ENCODE results near the gene PGM3.
A peak's percentile ranks its signal among the peaks of the same experiment; 100 is the strongest.

The PGM3 gene

GRCh38 chr6:83218646-83219045, 25.6 kb upstream of the PGM3 start:
- CTCF ChIA-PET: interaction anchor here (0.6 kb wide), 1 partner anchor 607 kb away, joined by 4 read pairs; no protein-coding TSS in a partner anchor
- DNase-seq (ENCODE audit: low spot score): no peak
- TF ChIP-seq, protein P1, sequence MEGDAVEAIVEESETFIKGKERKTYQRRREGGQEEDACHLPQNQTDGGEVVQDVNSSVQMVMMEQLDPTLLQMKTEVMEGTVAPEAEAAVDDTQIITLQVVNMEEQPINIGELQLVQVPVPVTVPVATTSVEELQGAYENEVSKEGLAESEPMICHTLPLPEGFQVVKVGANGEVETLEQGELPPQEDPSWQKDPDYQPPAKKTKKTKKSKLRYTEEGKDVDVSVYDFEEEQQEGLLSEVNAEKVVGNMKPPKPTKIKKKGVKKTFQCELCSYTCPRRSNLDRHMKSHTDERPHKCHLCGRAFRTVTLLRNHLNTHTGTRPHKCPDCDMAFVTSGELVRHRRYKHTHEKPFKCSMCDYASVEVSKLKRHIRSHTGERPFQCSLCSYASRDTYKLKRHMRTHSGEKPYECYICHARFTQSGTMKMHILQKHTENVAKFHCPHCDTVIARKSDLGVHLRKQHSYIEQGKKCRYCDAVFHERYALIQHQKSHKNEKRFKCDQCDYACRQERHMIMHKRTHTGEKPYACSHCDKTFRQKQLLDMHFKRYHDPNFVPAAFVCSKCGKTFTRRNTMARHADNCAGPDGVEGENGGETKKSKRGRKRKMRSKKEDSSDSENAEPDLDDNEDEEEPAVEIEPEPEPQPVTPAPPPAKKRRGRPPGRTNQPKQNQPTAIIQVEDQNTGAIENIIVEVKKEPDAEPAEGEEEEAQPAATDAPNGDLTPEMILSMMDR (conservative IDR thresholded peaks at IDR 0.05; ENCODE audit: low read depth): no peak
- POLR2A ChIA-PET (ENCODE audit: low non-redundant PET): no interaction called here
- no peak overlapping the region for H3K27ac ChIP-seq

- no peak overlapping the region for H3K27ac ChIP-seq
- ChIA-PET POLR2A (ENCODE audit: low non-redundant PET) (no interaction called here), CTCF (interaction anchor here (2.2 to 3.3 kb wide), 2 partner anchors 150 to 297 kb away, joined by 17 to 32 read pairs; partner anchors contain the start of genes DOP1A, PRSS35 and UBE3D)
- DNase-seq (ENCODE audit: low spot score): no peak
- TF ChIP-seq, protein P1 (conservative IDR thresholded peaks at IDR 0.05; ENCODE audit: low read depth): no peak
Observed at GRCh38 chr6:83216806-83217205, 23.7 kb upstream of the PGM3 start.

DNA sequence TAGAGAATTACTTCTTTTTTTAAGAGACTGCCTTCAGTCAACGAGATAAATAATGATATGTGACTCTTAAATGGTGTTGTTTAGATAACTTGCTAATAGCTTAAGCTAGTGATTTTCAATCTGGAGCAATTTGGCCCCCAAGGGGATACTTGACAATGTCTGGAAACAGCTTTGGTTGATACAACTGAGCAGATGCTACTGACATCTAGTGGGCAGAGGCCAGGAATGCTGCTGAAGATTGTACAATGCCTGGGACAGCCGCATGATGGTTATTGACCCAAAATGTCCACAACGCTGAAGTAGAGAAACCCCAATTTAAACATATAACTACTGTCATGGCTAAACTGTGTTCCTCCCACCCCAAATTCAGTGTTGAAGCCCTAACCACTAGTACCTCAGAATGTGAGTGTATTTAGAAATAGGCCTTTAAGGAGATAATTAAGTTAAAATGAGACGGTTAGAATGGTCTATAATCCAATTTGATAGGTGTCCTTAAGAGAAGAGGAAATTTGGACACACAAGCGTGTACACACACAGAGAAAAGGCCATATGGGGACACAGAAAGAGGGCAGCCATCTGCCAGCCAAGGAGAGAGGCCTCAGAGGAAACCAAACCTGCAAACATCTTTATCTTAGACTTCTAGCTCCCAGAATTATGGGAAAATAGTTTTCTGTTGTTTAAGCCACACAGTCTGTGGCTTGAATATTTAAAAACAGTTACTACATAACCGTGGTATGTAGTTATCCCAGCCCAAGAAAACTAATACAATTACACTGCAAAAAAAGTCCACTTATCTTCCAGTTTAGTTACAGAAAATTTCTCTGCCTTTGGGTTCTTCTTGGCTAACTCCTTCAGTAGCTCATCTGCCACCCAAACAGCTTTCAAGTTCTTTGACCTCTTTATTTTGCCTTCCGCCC, 22.3 kb upstream of the PGM3 start:
- ChIA-PET CTCF (interaction anchor here (0.6 to 3.3 kb wide), 15 partner anchors 11 to 738 kb away, joined by 3 to 32 read pairs (median 3); partner anchors contain the start of genes DOP1A, PRSS35 and UBE3D), POLR2A (ENCODE audit: low non-redundant PET) (no interaction called here)
- peak; percentile 50 for DNase-seq (ENCODE audit: low spot score)
- H3K27ac ChIP-seq: no peak overlapping the region
- TF ChIP-seq, protein P1 (conservative IDR thresholded peaks at IDR 0.05; ENCODE audit: low read depth): peak; percentile 92

DNA sequence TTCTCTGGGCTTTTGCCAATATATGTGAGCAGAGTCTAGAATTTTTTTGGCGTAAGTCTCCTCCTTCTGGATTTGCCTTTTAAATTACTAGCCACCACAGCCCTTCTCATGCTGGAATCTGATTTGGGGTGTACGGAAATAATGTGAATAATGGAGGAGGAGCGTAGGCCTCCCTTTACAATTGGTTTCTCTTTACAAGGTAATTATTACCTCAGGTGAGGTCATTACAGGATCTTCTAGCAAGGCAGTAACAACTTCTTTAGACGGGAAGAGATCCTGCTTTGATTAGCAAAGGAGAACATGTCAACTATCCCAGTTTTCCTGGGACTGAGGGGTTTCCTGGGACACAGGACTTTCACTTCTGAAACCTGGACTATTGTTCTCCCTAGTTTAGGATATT, 9.0 kb upstream of the PGM3 start:
- DNase-seq (ENCODE audit: low spot score): no peak
- TF ChIP-seq, protein P1 (conservative IDR thresholded peaks at IDR 0.05; ENCODE audit: low read depth): no peak
- H3K27ac ChIP-seq: no peak overlapping the region
- POLR2A ChIA-PET (ENCODE audit: low non-redundant PET): no interaction called here
- CTCF ChIA-PET: no interaction called here

DNA sequence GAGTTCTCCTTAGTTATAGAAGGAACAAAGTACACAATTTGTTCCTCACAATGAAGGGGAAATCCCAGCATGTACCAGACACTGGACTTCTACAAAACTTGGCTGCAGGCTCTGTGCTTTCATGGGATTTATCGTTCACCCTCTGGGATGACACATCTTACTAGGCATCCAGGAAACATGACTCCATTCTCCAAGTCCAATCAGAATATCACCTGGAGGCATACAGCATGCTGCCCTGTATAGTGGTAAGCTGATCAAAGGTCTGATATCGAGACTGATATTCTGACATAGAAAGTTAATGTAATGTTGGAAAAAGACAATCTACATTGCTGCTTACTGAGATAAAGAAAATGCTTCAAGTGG, 6.8 kb upstream of the PGM3 start:
- DNase-seq (ENCODE audit: low spot score): peak; percentile 52
- TF ChIP-seq, protein P1 (conservative IDR thresholded peaks at IDR 0.05; ENCODE audit: low read depth): no peak
- no peak overlapping the region for H3K27ac ChIP-seq
- ChIA-PET POLR2A (ENCODE audit: low non-redundant PET) (no interaction called here), CTCF (no interaction called here)

DNA sequence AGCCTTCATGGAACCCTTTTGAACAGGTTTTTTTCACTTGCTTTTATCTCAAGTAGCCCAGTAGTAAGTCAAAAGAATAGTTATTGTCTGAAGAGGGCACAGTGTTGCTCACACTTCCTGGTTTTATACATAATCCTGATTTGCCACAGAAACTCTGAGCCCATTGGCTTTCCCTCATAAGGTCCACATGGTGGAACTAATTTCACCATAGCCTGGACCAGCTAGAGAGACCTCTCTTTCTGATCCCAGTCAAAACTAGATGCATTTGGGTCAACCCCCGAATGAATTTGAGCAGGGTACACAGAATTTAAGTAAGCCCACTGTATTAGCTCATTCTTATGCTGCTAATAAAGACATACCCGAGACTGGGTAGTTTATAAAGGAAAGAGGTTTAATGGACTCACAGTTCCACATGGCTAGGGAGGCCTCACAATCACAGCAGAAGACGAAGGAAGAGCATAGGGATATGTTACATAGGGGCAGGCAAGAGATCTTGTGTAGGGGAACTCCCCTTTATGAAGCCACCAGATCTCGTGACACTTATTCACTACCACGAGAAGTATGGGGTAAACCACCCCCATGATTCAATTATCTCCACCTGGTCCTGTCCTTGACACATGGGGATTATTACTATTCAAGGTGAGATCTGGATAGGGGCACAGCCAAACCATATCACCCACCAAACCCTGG, 6.3 kb upstream of the PGM3 start:
- POLR2A ChIA-PET (ENCODE audit: low non-redundant PET): no interaction called here
- CTCF ChIA-PET: interaction anchor here (1.1 kb wide), 1 partner anchor 132 kb away, joined by 3 read pairs; the partner anchor contains the start of gene DOP1A
- DNase-seq (ENCODE audit: low spot score): no peak
- TF ChIP-seq, protein P1 (conservative IDR thresholded peaks at IDR 0.05; ENCODE audit: low read depth): no peak
- H3K27ac ChIP-seq: no peak overlapping the region
